GM18909 (cell line): ENCODE data around the gene DCPS.
A peak's percentile ranks its signal among the peaks of the same experiment; 100 is the strongest.
"Not testable (repeated sequence)": the region's sequence is repeated elsewhere in the genome, so short reads cannot be mapped to it uniquely, and the experiment has no call there.

ENCODE experiments used
- ATAC-seq: cut with Tn5 transposase; IDR thresholded peaks from one replicate; pipeline ENCODE4 v1.9.1; 2021; ENCODE audit warnings: mild to moderate bottlenecking; ENCODE audit not compliant: unreplicated experiment, poor library complexity

DCPS gene

GRCh38 chr11:126357055-126357962 is 53.4 kb downstream of the DCPS start:
- ATAC-seq = no peak

GRCh38 chr11:126357969-126358762 is 54.3 kb downstream of the DCPS start:
- ATAC-seq = no peak

GRCh38 chr11:126358763-126359160 is 54.9 kb downstream of the DCPS start:
- no peak for ATAC-seq

GRCh38 chr11:126359431-126360048 is 55.7 kb downstream of the DCPS start:
- no peak for ATAC-seq

GRCh38 chr11:126360049-126360446 is 56.2 kb downstream of the DCPS start:
- no peak for ATAC-seq

- ATAC-seq = no peak
These were observed 57.5 kb downstream of the DCPS start for GRCh38 chr11:126361400-126361799.

GRCh38 chr11:126362879-126363655 is 59.2 kb downstream of the DCPS start:
- ATAC-seq = no peak

- ATAC-seq = no peak
These were observed 59.9 kb downstream of the DCPS start for GRCh38 chr11:126363706-126364248.

- not testable (repeated sequence) for ATAC-seq
These were observed 60.9 kb downstream of the DCPS start for GRCh38 chr11:126364735-126365134.

GRCh38 chr11:126365508-126365907 is 61.6 kb downstream of the DCPS start:
- ATAC-seq = not testable (repeated sequence)

- no peak for ATAC-seq
These were observed 62.4 kb downstream of the DCPS start for GRCh38 chr11:126366064-126366822.

GRCh38 chr11:126366823-126367654 is 63.2 kb downstream of the DCPS start:
- not testable (repeated sequence) for ATAC-seq

GRCh38 chr11:126367806-126368205 is 63.9 kb downstream of the DCPS start:
- ATAC-seq = not testable (repeated sequence)

GRCh38 chr11:126368336-126369119 is 64.7 kb downstream of the DCPS start:
- peak; percentile 42 for ATAC-seq

GRCh38 chr11:126370016-126370415 is 66.2 kb downstream of the DCPS start:
- ATAC-seq = no peak

GRCh38 chr11:126371595-126371994 is 67.7 kb downstream of the DCPS start:
- no peak for ATAC-seq

GRCh38 chr11:126373389-126374066 is 69.7 kb downstream of the DCPS start:
- not testable (repeated sequence) for ATAC-seq
